T-helper 2 cell treated with Interferon-gamma antibody and Interleukin-4, amounts not matched to agents 5 μg/mL and 100 μg/mL, for 36 hours (primary cell): ENCODE data around the gene C1QTNF6.
"Not testable (repeated sequence)": the region's sequence is repeated elsewhere in the genome, so short reads cannot be mapped to it uniquely, and the experiment has no call there.

Experiments used
- DNase-seq: peaks from one replicate; pipeline ENCODE4 v3.0.0; 2021; ENCODE audit warnings: low spot score
- H3K27ac Mint-ChIP-seq: one replicate; pipeline ENCODE4 v1.8.0; 2021; ENCODE audit warnings: mild to moderate bottlenecking, mixed read lengths
- H3K27me3 Mint-ChIP-seq: one replicate; pipeline ENCODE4 v1.8.0; 2021; ENCODE audit warnings: low read depth, mixed read lengths
- H3K36me3 Mint-ChIP-seq: one replicate; pipeline ENCODE4 v1.8.0; 2021; ENCODE audit warnings: low read depth, mixed read lengths
- H3K4me1 Mint-ChIP-seq: one replicate; pipeline ENCODE4 v1.8.0; 2021; ENCODE audit warnings: low read depth, mixed read lengths
- H3K4me3 Mint-ChIP-seq: one replicate; pipeline ENCODE4 v1.8.0; 2022; ENCODE audit warnings: mild to moderate bottlenecking, moderate library complexity, mixed read lengths
- H3K9me3 Mint-ChIP-seq: one replicate; pipeline ENCODE4 v1.8.0; 2021; ENCODE audit warnings: mixed read lengths

Gene C1QTNF6

GRCh38 chr22:37206118-37206840 is 18.2 kb upstream of the C1QTNF6 start:
- H3K27me3 Mint-ChIP-seq: no peaks in the 10 kb centered on the region
- H3K27ac Mint-ChIP-seq: no peak overlapping the region
- peaks cover 9% of the 10 kb centered on the region for H3K4me1 Mint-ChIP-seq
- H3K4me3 Mint-ChIP-seq: no peak overlapping the region
- no peak for DNase-seq
- no peaks in the 10 kb centered on the region for H3K36me3 Mint-ChIP-seq
- H3K9me3 Mint-ChIP-seq: no peaks in the 10 kb centered on the region

- Mint-ChIP-seq H3K27ac (no peak overlapping the region), H3K4me1 (peaks cover 9% of the 10 kb centered on the region), H3K36me3 (no peaks in the 10 kb centered on the region), H3K27me3 (no peaks in the 10 kb centered on the region), H3K9me3 (no peaks in the 10 kb centered on the region), H3K4me3 (no peak overlapping the region)
- no peak for DNase-seq
Measured at GRCh38 chr22:37205046-37205445, 17.0 kb upstream of the C1QTNF6 start.

GRCh38 chr22:37204045-37204655 is 16.1 kb upstream of the C1QTNF6 start:
- no peaks in the 10 kb centered on the region for H3K27me3 Mint-ChIP-seq
- no peak for DNase-seq
- H3K9me3 Mint-ChIP-seq: no peaks in the 10 kb centered on the region
- H3K36me3 Mint-ChIP-seq: no peaks in the 10 kb centered on the region
- H3K4me3 Mint-ChIP-seq: no peak overlapping the region
- H3K27ac Mint-ChIP-seq: peak overlapping the region; percentile 11
- H3K4me1 Mint-ChIP-seq: peaks cover 12% of the 10 kb centered on the region

- H3K4me1 Mint-ChIP-seq: peaks cover 12% of the 10 kb centered on the region
- no peaks in the 10 kb centered on the region for H3K36me3 Mint-ChIP-seq
- DNase-seq: no peak
- no peak overlapping the region for H3K27ac Mint-ChIP-seq
- no peaks in the 10 kb centered on the region for H3K9me3 Mint-ChIP-seq
- H3K27me3 Mint-ChIP-seq: no peaks in the 10 kb centered on the region
- H3K4me3 Mint-ChIP-seq: no peak overlapping the region
Measured at GRCh38 chr22:37203354-37204044, 15.5 kb upstream of the C1QTNF6 start.

GRCh38 chr22:37202716-37203115 is 14.7 kb upstream of the C1QTNF6 start:
- Mint-ChIP-seq H3K4me3 (no peak overlapping the region), H3K27me3 (no peaks in the 10 kb centered on the region), H3K27ac (no peak overlapping the region), H3K9me3 (no peaks in the 10 kb centered on the region), H3K4me1 (peaks cover 15% of the 10 kb centered on the region), H3K36me3 (no peaks in the 10 kb centered on the region)
- DNase-seq: no peak

- no peaks in the 10 kb centered on the region for H3K36me3 Mint-ChIP-seq
- H3K27ac Mint-ChIP-seq: no peak overlapping the region
- no peaks in the 10 kb centered on the region for H3K9me3 Mint-ChIP-seq
- peaks cover 18% of the 10 kb centered on the region for H3K4me1 Mint-ChIP-seq
- no peak for DNase-seq
- no peaks in the 10 kb centered on the region for H3K27me3 Mint-ChIP-seq
- H3K4me3 Mint-ChIP-seq: no peak overlapping the region
Measured at GRCh38 chr22:37202001-37202555, 14.0 kb upstream of the C1QTNF6 start.

- H3K4me3 Mint-ChIP-seq, H3K36me3 Mint-ChIP-seq, DNase-seq, H3K27ac Mint-ChIP-seq, H3K27me3 Mint-ChIP-seq, H3K9me3 Mint-ChIP-seq: not testable (repeated sequence)
- peaks cover 18% of the 10 kb centered on the region for H3K4me1 Mint-ChIP-seq
Measured at GRCh38 chr22:37201443-37201820, 13.4 kb upstream of the C1QTNF6 start.

- no peak for DNase-seq
- H3K27me3 Mint-ChIP-seq: no peaks in the 10 kb centered on the region
- H3K4me3 Mint-ChIP-seq: peak overlapping the region; percentile 32
- H3K36me3 Mint-ChIP-seq: no peaks in the 10 kb centered on the region
- H3K4me1 Mint-ChIP-seq: peaks cover 23% of the 10 kb centered on the region
- peak overlapping the region; percentile 93 for H3K27ac Mint-ChIP-seq
- H3K9me3 Mint-ChIP-seq: no peaks in the 10 kb centered on the region
Measured at GRCh38 chr22:37199760-37200108, 11.7 kb upstream of the C1QTNF6 start.

- Mint-ChIP-seq H3K4me3 (peak overlapping the region; percentile 88), H3K27me3 (no peaks in the 10 kb centered on the region), H3K36me3 (no peaks in the 10 kb centered on the region), H3K9me3 (no peaks in the 10 kb centered on the region), H3K4me1 (peaks cover 28% of the 10 kb centered on the region), H3K27ac (peak overlapping the region; percentile 93)
- DNase-seq: peak; percentile 100
Measured at GRCh38 chr22:37199103-37199759, 11.2 kb upstream of the C1QTNF6 start.

GRCh38 chr22:37198258-37199102 is 10.4 kb upstream of the C1QTNF6 start:
- H3K36me3 Mint-ChIP-seq: peaks cover 2% of the 10 kb centered on the region
- peaks cover 36% of the 10 kb centered on the region for H3K4me1 Mint-ChIP-seq
- no peaks in the 10 kb centered on the region for H3K9me3 Mint-ChIP-seq
- H3K4me3 Mint-ChIP-seq: peak overlapping the region; percentile 88
- H3K27me3 Mint-ChIP-seq: no peaks in the 10 kb centered on the region
- peak; percentile 85 for DNase-seq
- peak overlapping the region; percentile 93 for H3K27ac Mint-ChIP-seq

- H3K9me3 Mint-ChIP-seq: peaks cover 1% of the 10 kb centered on the region
- no peak for DNase-seq
- no peaks in the 10 kb centered on the region for H3K27me3 Mint-ChIP-seq
- peak overlapping the region; percentile 88 for H3K4me3 Mint-ChIP-seq
- peak overlapping the region; percentile 80 for H3K27ac Mint-ChIP-seq
- peaks cover 42% of the 10 kb centered on the region for H3K4me1 Mint-ChIP-seq
- H3K36me3 Mint-ChIP-seq: peaks cover 6% of the 10 kb centered on the region
Measured at GRCh38 chr22:37197451-37198257, 9.6 kb upstream of the C1QTNF6 start.

- H3K27ac Mint-ChIP-seq: no peak overlapping the region
- peaks cover 9% of the 10 kb centered on the region for H3K36me3 Mint-ChIP-seq
- H3K27me3 Mint-ChIP-seq: no peaks in the 10 kb centered on the region
- peaks cover 4% of the 10 kb centered on the region for H3K9me3 Mint-ChIP-seq
- H3K4me3 Mint-ChIP-seq: no peak overlapping the region
- peaks cover 46% of the 10 kb centered on the region for H3K4me1 Mint-ChIP-seq
- no peak for DNase-seq
Measured at GRCh38 chr22:37196539-37197450, 8.7 kb upstream of the C1QTNF6 start.
